GM21381 (cell line): ENCODE measurements around the gene CREB5.
"Not testable (repeated sequence)": the region's sequence is repeated elsewhere in the genome, so short reads cannot be mapped to it uniquely, and the experiment has no call there.

Source experiments
- ATAC-seq: cut with Tn5 transposase; IDR thresholded peaks from one replicate; pipeline ENCODE4 v1.9.1; 2021; ENCODE audit warnings: mild to moderate bottlenecking, moderate library complexity; ENCODE audit not compliant: unreplicated experiment

CREB5 gene

GRCh38 chr7:28572321-28573058, 160.2 kb downstream of the CREB5 start:
- ATAC-seq: no peak

GRCh38 chr7:28573059-28573553, 160.8 kb downstream of the CREB5 start:
- ATAC-seq: no peak

GRCh38 chr7:28573651-28574301, 161.5 kb downstream of the CREB5 start:
- ATAC-seq: no peak

- no peak for ATAC-seq
Measured at GRCh38 chr7:28575241-28575643, 162.9 kb downstream of the CREB5 start.

GRCh38 chr7:28576656-28577055, 164.3 kb downstream of the CREB5 start:
- ATAC-seq: no peak

GRCh38 chr7:28579571-28579970, 167.3 kb downstream of the CREB5 start:
- ATAC-seq: no peak

GRCh38 chr7:28580665-28581064, 168.3 kb downstream of the CREB5 start:
- no peak for ATAC-seq

- ATAC-seq: no peak
Measured at GRCh38 chr7:28581351-28581750, 169.0 kb downstream of the CREB5 start.

GRCh38 chr7:28582226-28582625, 169.9 kb downstream of the CREB5 start:
- no peak for ATAC-seq

- no peak for ATAC-seq
Measured at GRCh38 chr7:28584235-28584634, 171.9 kb downstream of the CREB5 start.

GRCh38 chr7:28586736-28587135, 174.4 kb downstream of the CREB5 start:
- ATAC-seq: no peak

GRCh38 chr7:28587211-28587610, 174.9 kb downstream of the CREB5 start:
- ATAC-seq: no peak

GRCh38 chr7:28588602-28589001, 176.3 kb downstream of the CREB5 start:
- no peak for ATAC-seq

GRCh38 chr7:28591041-28591674, 178.8 kb downstream of the CREB5 start:
- no peak for ATAC-seq

GRCh38 chr7:28591725-28592349, 179.5 kb downstream of the CREB5 start:
- no peak for ATAC-seq

GRCh38 chr7:28592861-28593260, 180.5 kb downstream of the CREB5 start:
- ATAC-seq: no peak

GRCh38 chr7:28595076-28595475, 182.8 kb downstream of the CREB5 start:
- no peak for ATAC-seq

GRCh38 chr7:28595801-28596200, 183.5 kb downstream of the CREB5 start:
- no peak for ATAC-seq

GRCh38 chr7:28596245-28596935, 184.1 kb downstream of the CREB5 start:
- no peak for ATAC-seq

GRCh38 chr7:28597284-28597683, 185.0 kb downstream of the CREB5 start:
- no peak for ATAC-seq

GRCh38 chr7:28598037-28598436, 185.7 kb downstream of the CREB5 start:
- ATAC-seq: not testable (repeated sequence)
